SK-N-SH treated with all-trans-retinoic acid at 6 μM for 48 hours (cell line): ENCODE results near the gene CTNNA3.

Experiments used
- ATAC-seq: fragments of 200-7000 bp; cut with Tn5 transposase; 3 replicates; pipeline ENCODE4 v1.9.1; 2020; ENCODE audit warnings: mild to moderate bottlenecking, moderate library complexity
- ARNTL ChIP-seq: fragments of 450-650 bp; formaldehyde crosslinking; IDR thresholded peaks from 2 replicates; pipeline ENCODE4 v1.5.0; 2020; ENCODE audit warnings: low read depth, mild to moderate bottlenecking, moderate library complexity, borderline replicate concordance
- BACH2 ChIP-seq: fragments of 250-450 bp; sonication (Bioruptor Pico); IDR thresholded peaks from 2 replicates; pipeline ENCODE4 v1.9.0; 2021; ENCODE audit warnings: mild to moderate bottlenecking, borderline replicate concordance
- CSDC2 ChIP-seq: fragments of 250-450 bp; sonication (Bioruptor Pico); IDR thresholded peaks from 2 replicates; pipeline ENCODE4 v1.5.0; 2020; ENCODE audit warnings: mild to moderate bottlenecking, moderate library complexity
- ESRRG ChIP-seq: fragments of 250-450 bp; sonication (Bioruptor Pico); IDR thresholded peaks from 2 replicates; pipeline ENCODE4 v1.6.1; 2021; ENCODE audit warnings: mild to moderate bottlenecking
- ISL1 ChIP-seq: fragments of 250-450 bp; sonication (Bioruptor Pico); IDR thresholded peaks from 2 replicates; pipeline ENCODE4 v2.1.2; 2022; ENCODE audit warnings: mild to moderate bottlenecking, moderate library complexity
- OSR1 ChIP-seq: fragments of 250-450 bp; sonication (Bioruptor Pico); IDR thresholded peaks from 2 replicates; pipeline ENCODE4 v1.8.0; 2022; ENCODE audit warnings: moderate library complexity, mild to moderate bottlenecking, inconsistent platforms
- PPARA ChIP-seq: fragments of 250-450 bp; sonication (Bioruptor Pico); IDR thresholded peaks from 2 replicates; pipeline ENCODE4 v1.5.0; 2020; ENCODE audit warnings: mild to moderate bottlenecking, borderline replicate concordance
- RARB ChIP-seq: fragments of 250-450 bp; sonication (Bioruptor Pico); IDR thresholded peaks from 2 replicates; pipeline ENCODE4 v1.8.0; 2021; ENCODE audit warnings: mild to moderate bottlenecking, moderate library complexity
- TOX ChIP-seq: fragments of 250-450 bp; sonication (Bioruptor Pico); IDR thresholded peaks from 2 replicates; pipeline ENCODE4 v1.8.0; 2021; ENCODE audit warnings: mild to moderate bottlenecking, moderate library complexity, borderline replicate concordance
- ZC3H10 ChIP-seq: fragments of 250-450 bp; sonication (Bioruptor Pico); IDR thresholded peaks from 2 replicates; pipeline ENCODE4 v1.5.1; 2021; ENCODE audit warnings: mild to moderate bottlenecking, moderate library complexity
- ZFP3 ChIP-seq: fragments of 250-450 bp; sonication (Bioruptor Pico); IDR thresholded peaks from 2 replicates; pipeline ENCODE4 v1.5.0; 2020; ENCODE audit warnings: mild to moderate bottlenecking, moderate library complexity
- ZFP30 ChIP-seq: fragments of 450-650 bp; formaldehyde crosslinking; IDR thresholded peaks from 2 replicates; pipeline ENCODE4 v1.5.0; 2022; ENCODE audit warnings: mild to moderate bottlenecking, moderate library complexity
- ZNF565 ChIP-seq: fragments of 450-650 bp; formaldehyde crosslinking; conservative IDR thresholded peaks from 2 replicates; pipeline ENCODE4 v1.5.0; 2020; ENCODE audit warnings: low read depth, mild to moderate bottlenecking, moderate library complexity
- ZNF70 ChIP-seq: fragments of 450-650 bp; formaldehyde crosslinking; IDR thresholded peaks from 2 replicates; pipeline ENCODE4 v1.5.0; 2020; ENCODE audit warnings: mild to moderate bottlenecking, moderate library complexity
- ZNF8 ChIP-seq: fragments of 450-650 bp; formaldehyde crosslinking; IDR thresholded peaks from 2 replicates; pipeline ENCODE4 v1.5.0; 2020; ENCODE audit warnings: mild to moderate bottlenecking, moderate library complexity
- TF ChIP-seq, protein P1 (sequence below): fragments of 250-450 bp; sonication (Bioruptor Pico); IDR thresholded peaks from 2 replicates; pipeline ENCODE4 v1.8.0; 2021; ENCODE audit warnings: low read depth, mild to moderate bottlenecking, moderate library complexity, borderline replicate concordance
- TF ChIP-seq, protein P2 (sequence below): fragments of 250-450 bp; sonication (Bioruptor Pico); IDR thresholded peaks from 2 replicates; pipeline ENCODE4 v1.8.0; 2020; ENCODE audit warnings: mild to moderate bottlenecking, moderate library complexity, borderline replicate concordance
- TF ChIP-seq, protein P3 (sequence below): fragments of 250-450 bp; sonication (Bioruptor Pico); IDR thresholded peaks from 2 replicates; pipeline ENCODE4 v1.5.0; 2020; ENCODE audit warnings: mild to moderate bottlenecking, moderate library complexity
- TF ChIP-seq, protein P4 (sequence below): fragments of 250-450 bp; sonication (Bioruptor Pico); IDR thresholded peaks from 2 replicates; pipeline ENCODE4 v1.5.1; 2021; ENCODE audit warnings: mild to moderate bottlenecking, moderate library complexity
- TF ChIP-seq, protein P5 (sequence below): fragments of 250-450 bp; sonication (Bioruptor Pico); IDR thresholded peaks from 2 replicates; pipeline ENCODE4 v1.5.1; 2020; ENCODE audit warnings: low read depth, mild to moderate bottlenecking, moderate library complexity

The CTNNA3 gene

DNA sequence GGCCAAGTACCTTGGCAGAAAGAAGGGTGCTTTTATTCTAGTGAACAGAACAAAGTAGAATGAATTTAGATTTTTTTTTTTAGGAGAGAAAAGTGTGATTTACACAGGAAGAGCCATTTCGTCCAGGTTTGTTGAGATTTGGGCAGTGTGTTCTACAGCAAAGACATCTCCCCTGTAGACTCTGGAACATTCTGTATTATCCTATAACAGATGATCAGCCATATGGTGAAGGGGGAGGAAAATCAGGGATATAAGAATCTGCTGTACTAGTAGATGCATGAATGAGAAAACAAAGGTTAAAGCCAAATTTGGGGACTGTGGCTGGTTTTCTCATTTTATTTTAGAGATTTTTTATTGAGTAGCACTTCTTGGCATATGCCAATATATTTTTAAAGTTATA, 1223.8 kb downstream of the CTNNA3 start:
- no peak for ATAC-seq
- no peak for TF ChIP-seq ARNTL
- no peak for TF ChIP-seq RARB (CRISPR knock-in tag)
- no peak for TF ChIP-seq OSR1 (CRISPR knock-in tag)
- TF ChIP-seq, protein P1, sequence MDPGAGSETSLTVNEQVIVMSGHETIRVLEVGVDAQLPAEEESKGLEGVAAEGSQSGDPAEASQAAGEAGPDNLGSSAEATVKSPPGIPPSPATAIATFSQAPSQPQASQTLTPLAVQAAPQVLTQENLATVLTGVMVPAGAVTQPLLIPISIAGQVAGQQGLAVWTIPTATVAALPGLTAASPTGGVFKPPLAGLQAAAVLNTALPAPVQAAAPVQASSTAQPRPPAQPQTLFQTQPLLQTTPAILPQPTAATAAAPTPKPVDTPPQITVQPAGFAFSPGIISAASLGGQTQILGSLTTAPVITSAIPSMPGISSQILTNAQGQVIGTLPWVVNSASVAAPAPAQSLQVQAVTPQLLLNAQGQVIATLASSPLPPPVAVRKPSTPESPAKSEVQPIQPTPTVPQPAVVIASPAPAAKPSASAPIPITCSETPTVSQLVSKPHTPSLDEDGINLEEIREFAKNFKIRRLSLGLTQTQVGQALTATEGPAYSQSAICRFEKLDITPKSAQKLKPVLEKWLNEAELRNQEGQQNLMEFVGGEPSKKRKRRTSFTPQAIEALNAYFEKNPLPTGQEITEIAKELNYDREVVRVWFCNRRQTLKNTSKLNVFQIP = no peak
- no peak for TF ChIP-seq ZFP30 (CRISPR knock-in tag)
- TF ChIP-seq PPARA (CRISPR knock-in tag) = no peak
- no peak for TF ChIP-seq ISL1 (CRISPR knock-in tag)
- no peak for TF ChIP-seq ZNF565 (CRISPR knock-in tag)
- TF ChIP-seq, protein P2, sequence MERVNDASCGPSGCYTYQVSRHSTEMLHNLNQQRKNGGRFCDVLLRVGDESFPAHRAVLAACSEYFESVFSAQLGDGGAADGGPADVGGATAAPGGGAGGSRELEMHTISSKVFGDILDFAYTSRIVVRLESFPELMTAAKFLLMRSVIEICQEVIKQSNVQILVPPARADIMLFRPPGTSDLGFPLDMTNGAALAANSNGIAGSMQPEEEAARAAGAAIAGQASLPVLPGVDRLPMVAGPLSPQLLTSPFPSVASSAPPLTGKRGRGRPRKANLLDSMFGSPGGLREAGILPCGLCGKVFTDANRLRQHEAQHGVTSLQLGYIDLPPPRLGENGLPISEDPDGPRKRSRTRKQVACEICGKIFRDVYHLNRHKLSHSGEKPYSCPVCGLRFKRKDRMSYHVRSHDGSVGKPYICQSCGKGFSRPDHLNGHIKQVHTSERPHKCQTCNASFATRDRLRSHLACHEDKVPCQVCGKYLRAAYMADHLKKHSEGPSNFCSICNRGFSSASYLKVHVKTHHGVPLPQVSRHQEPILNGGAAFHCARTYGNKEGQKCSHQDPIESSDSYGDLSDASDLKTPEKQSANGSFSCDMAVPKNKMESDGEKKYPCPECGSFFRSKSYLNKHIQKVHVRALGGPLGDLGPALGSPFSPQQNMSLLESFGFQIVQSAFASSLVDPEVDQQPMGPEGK = no peak
- TF ChIP-seq, protein P3, sequence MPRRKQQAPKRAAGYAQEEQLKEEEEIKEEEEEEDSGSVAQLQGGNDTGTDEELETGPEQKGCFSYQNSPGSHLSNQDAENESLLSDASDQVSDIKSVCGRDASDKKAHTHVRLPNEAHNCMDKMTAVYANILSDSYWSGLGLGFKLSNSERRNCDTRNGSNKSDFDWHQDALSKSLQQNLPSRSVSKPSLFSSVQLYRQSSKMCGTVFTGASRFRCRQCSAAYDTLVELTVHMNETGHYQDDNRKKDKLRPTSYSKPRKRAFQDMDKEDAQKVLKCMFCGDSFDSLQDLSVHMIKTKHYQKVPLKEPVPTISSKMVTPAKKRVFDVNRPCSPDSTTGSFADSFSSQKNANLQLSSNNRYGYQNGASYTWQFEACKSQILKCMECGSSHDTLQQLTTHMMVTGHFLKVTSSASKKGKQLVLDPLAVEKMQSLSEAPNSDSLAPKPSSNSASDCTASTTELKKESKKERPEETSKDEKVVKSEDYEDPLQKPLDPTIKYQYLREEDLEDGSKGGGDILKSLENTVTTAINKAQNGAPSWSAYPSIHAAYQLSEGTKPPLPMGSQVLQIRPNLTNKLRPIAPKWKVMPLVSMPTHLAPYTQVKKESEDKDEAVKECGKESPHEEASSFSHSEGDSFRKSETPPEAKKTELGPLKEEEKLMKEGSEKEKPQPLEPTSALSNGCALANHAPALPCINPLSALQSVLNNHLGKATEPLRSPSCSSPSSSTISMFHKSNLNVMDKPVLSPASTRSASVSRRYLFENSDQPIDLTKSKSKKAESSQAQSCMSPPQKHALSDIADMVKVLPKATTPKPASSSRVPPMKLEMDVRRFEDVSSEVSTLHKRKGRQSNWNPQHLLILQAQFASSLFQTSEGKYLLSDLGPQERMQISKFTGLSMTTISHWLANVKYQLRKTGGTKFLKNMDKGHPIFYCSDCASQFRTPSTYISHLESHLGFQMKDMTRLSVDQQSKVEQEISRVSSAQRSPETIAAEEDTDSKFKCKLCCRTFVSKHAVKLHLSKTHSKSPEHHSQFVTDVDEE (CRISPR knock-in tag) = no peak
- no peak for TF ChIP-seq ZNF8
- no peak for TF ChIP-seq BACH2 (CRISPR knock-in tag)
- TF ChIP-seq ZC3H10 (CRISPR knock-in tag) = no peak
- no peak for TF ChIP-seq TOX (CRISPR knock-in tag)

DNA sequence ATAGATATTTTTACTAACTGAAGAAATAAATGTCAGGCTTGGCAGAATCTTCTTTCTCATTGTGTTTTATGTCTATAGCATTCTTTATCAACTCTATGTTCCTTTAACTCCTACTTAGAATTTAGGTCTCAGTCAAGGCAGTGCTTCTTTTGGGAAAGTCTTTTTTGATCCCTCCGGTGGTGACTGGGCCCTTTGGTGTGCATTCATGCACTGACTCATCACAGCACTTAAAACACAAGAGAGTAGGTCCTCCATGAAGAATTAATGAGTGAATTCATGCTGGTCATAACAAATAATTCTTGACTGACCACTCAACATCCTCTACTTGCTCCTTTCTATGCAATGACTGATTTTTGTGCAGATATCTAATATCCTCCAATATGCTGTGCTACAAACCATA, 1229.0 kb downstream of the CTNNA3 start:
- ATAC-seq = no peak
- TF ChIP-seq ZNF565 (CRISPR knock-in tag) (no peak), ZC3H10 (CRISPR knock-in tag) (no peak), ARNTL (no peak), ZFP3 (CRISPR knock-in tag) (no peak), ZNF70 (no peak), ESRRG (CRISPR knock-in tag) (no peak), CSDC2 (CRISPR knock-in tag) (no peak), ZNF8 (no peak)
- TF ChIP-seq, protein P1 = no peak
- TF ChIP-seq, protein P3 (CRISPR knock-in tag) = no peak
- TF ChIP-seq, protein P4, sequence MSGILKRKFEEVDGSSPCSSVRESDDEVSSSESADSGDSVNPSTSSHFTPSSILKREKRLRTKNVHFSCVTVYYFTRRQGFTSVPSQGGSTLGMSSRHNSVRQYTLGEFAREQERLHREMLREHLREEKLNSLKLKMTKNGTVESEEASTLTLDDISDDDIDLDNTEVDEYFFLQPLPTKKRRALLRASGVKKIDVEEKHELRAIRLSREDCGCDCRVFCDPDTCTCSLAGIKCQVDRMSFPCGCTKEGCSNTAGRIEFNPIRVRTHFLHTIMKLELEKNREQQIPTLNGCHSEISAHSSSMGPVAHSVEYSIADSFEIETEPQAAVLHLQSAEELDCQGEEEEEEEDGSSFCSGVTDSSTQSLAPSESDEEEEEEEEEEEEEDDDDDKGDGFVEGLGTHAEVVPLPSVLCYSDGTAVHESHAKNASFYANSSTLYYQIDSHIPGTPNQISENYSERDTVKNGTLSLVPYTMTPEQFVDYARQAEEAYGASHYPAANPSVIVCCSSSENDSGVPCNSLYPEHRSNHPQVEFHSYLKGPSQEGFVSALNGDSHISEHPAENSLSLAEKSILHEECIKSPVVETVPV (CRISPR knock-in tag) = no peak
- TF ChIP-seq, protein P5, sequence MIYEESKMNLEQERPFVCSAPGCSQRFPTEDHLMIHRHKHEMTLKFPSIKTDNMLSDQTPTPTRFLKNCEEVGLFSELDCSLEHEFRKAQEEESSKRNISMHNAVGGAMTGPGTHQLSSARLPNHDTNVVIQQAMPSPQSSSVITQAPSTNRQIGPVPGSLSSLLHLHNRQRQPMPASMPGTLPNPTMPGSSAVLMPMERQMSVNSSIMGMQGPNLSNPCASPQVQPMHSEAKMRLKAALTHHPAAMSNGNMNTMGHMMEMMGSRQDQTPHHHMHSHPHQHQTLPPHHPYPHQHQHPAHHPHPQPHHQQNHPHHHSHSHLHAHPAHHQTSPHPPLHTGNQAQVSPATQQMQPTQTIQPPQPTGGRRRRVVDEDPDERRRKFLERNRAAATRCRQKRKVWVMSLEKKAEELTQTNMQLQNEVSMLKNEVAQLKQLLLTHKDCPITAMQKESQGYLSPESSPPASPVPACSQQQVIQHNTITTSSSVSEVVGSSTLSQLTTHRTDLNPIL (CRISPR knock-in tag) = no peak
